ENCODE data around the gene CCDC8. TPM values are rescaled to one million over a fixed set of nuclear protein-coding genes. Genes with fewer than 3 reads are reported as not detected.
A peak's percentile ranks its signal among the peaks of the same experiment; 100 is the strongest.
"Not testable (repeated sequence)": the region's sequence is repeated elsewhere in the genome, so short reads cannot be mapped to it uniquely, and the experiment has no call there.

Gene CCDC8
- polyA plus RNA-seq (ENCODE audit: insufficient read length): 80.9 TPM

GRCh38 chr19:46413262-46414031 is at the start of gene CCDC8:
Gene CCDC8 (minus strand): TSS chr19:46413564. CDS start chr19:46412810, 754 bp downstream.
- DNase-seq: peak; percentile 97

- DNase-seq: no peak
Measured at GRCh38 chr19:46461537-46461936, 48.2 kb upstream of the CCDC8 start.

GRCh38 chr19:46460981-46461380 is 47.6 kb upstream of the CCDC8 start:
- no peak for DNase-seq

GRCh38 chr19:46460055-46460454 is 46.7 kb upstream of the CCDC8 start:
- DNase-seq: no peak

GRCh38 chr19:46456930-46457329 is 43.6 kb upstream of the CCDC8 start:
- DNase-seq: no peak

GRCh38 chr19:46454244-46454643 is 40.9 kb upstream of the CCDC8 start:
- DNase-seq: no peak

- no peak for DNase-seq
Measured at GRCh38 chr19:46453661-46454060, 40.3 kb upstream of the CCDC8 start.

GRCh38 chr19:46452186-46452585 is 38.8 kb upstream of the CCDC8 start:
- DNase-seq: no peak

GRCh38 chr19:46451352-46451751 is 38.0 kb upstream of the CCDC8 start:
- no peak for DNase-seq

GRCh38 chr19:46450737-46451136 is 37.4 kb upstream of the CCDC8 start:
- DNase-seq: no peak

GRCh38 chr19:46449228-46449627 is 35.9 kb upstream of the CCDC8 start:
- DNase-seq: no peak

- DNase-seq: no peak
Measured at GRCh38 chr19:46448601-46449000, 35.2 kb upstream of the CCDC8 start.

GRCh38 chr19:46447824-46448223 is 34.5 kb upstream of the CCDC8 start:
- no peak for DNase-seq

- no peak for DNase-seq
Measured at GRCh38 chr19:46447006-46447405, 33.6 kb upstream of the CCDC8 start.

- DNase-seq: no peak
Measured at GRCh38 chr19:46446021-46446420, 32.7 kb upstream of the CCDC8 start.

GRCh38 chr19:46442808-46443450 is 29.6 kb upstream of the CCDC8 start:
- peak; percentile 71 for DNase-seq

- DNase-seq: no peak
Measured at GRCh38 chr19:46441866-46442265, 28.5 kb upstream of the CCDC8 start.

GRCh38 chr19:46435689-46436088 is 22.3 kb upstream of the CCDC8 start:
- not testable (repeated sequence) for DNase-seq

GRCh38 chr19:46435009-46435408 is 21.6 kb upstream of the CCDC8 start:
- DNase-seq: no peak

- DNase-seq: not testable (repeated sequence)
Measured at GRCh38 chr19:46433470-46433869, 20.1 kb upstream of the CCDC8 start.

GRCh38 chr19:46431824-46432223 is 18.5 kb upstream of the CCDC8 start:
- DNase-seq: no peak

GRCh38 chr19:46429999-46430398 is 16.6 kb upstream of the CCDC8 start:
- no peak for DNase-seq

GRCh38 chr19:46428239-46429135 is 15.1 kb upstream of the CCDC8 start, which contains the start of gene PNMA8C:
Gene PNMA8C (minus strand): TSS chr19:46428936. CDS start chr19:46428359, 577 bp downstream.
- DNase-seq: no peak
